ENCODE data around the gene PLEKHG5. TPM values are rescaled to one million over a fixed set of nuclear protein-coding genes. Genes with fewer than 3 reads are reported as not detected.

The PLEKHG5 gene
- total and polyA plus RNA-seq, 11 donors = 7.2 to 20.2 (median 15.2) TPM

DNA sequence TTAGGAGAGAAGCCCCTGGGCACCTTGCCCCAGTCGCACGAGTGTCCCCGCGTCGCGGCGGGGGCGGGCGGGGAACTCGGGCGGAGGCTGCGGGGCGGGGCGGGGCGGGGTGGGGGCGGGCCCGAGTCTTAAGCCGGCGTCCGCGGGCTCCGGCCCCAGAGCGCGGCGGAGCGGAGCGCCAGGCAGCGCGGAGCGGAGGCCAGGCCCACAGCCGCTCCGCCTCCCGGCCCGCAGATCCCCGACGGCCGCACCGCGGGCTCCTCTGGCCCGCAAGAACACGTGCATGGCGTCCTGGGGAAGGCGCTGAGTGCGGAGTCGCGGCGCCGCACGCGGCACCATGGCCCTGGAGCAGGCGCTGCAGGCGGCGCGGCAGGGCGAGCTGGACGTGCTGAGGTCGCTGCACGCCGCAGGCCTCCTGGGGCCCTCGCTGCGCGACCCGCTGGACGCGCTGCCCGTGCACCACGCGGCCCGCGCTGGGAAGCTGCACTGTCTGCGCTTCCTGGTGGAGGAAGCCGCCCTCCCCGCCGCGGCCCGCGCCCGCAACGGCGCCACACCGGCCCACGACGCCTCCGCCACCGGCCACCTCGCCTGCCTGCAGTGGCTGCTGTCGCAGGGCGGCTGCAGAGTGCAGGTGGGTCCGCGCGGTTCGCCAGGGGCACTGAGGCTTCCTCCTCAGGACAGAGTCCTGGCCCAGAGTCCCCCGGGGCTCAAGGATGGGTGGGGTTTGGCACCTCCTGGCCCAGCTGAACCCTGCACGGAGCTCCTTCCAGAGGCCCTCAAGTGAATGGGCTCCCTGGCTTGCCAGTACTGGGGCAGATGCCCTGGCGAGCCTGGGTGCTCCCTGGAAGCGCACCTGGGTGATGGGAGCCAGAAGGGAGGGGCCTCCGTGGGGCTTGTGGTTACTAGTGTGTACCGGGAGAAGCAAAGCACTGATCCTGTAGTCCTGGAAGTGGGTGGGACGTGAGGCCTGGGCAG is 66.6 kb downstream of the PLEKHG5 start, which contains the start of gene ESPN:
Gene ESPN, plus strand, starts transcription at position 158 of the 975 bp plus-strand sequence. Its CDS starts 180 bp downstream, at position 338.
- Histone ChIP-seq H3K27me3 (peaks cover 48 to 95% (median 76%) of the 10 kb centered on the region in 9 donors), H3K27ac (no peak within 1 kb of the TSS), H3K36me3 (no peaks in the 10 kb centered on the region), H3K9me3 (no peaks in the 10 kb centered on the region), H3K4me1 (peaks cover 6 to 41% (median 28%) of the 10 kb centered on the region in 12 donors), H3K4me3 (peak within 1 kb of the TSS in 5 of 12 donors; percentile 6 to 39 (median 26))
- intact Hi-C loops (cut with DNase I) = no loop called here
- WGBS, 4 donors = 5 to 11% (median 7%) methylated on average over 41 to 99 of the region's 99 CpGs
- TF ChIP-seq POLR2A (IDR thresholded peaks at IDR 0.05) = no peak
- TF ChIP-seq, protein P1, sequence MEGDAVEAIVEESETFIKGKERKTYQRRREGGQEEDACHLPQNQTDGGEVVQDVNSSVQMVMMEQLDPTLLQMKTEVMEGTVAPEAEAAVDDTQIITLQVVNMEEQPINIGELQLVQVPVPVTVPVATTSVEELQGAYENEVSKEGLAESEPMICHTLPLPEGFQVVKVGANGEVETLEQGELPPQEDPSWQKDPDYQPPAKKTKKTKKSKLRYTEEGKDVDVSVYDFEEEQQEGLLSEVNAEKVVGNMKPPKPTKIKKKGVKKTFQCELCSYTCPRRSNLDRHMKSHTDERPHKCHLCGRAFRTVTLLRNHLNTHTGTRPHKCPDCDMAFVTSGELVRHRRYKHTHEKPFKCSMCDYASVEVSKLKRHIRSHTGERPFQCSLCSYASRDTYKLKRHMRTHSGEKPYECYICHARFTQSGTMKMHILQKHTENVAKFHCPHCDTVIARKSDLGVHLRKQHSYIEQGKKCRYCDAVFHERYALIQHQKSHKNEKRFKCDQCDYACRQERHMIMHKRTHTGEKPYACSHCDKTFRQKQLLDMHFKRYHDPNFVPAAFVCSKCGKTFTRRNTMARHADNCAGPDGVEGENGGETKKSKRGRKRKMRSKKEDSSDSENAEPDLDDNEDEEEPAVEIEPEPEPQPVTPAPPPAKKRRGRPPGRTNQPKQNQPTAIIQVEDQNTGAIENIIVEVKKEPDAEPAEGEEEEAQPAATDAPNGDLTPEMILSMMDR (IDR thresholded peaks at IDR 0.05) = no peak
- DNase-seq (no peak), ATAC-seq (no peak)

DNA sequence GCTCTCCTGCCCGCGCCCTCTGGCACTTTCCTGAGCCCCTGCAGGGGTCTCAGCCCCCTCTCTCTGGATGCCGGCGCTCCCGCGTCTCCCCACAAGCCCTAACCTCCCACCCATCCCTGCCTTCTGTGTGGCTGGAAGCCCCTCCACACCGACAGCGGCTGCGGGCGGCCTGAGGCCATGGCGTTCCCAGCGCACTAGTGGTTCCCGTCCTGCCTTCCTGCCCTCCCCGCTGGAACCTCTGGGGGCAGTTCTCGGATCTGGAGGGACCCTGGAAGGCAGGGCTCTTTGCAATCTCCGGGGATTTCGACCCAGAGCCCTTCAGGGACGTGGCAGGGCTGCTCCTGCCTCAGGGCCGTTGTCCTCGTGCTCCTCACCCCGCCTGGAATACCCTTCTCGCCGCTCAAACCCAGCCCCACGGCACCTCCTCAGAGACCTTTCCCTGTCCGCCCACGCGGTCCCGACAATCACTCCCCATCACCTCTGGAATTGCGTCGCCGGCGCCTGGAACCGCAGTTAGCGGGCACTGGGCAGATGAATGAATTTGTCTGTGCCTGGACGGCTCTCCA is 67.4 kb downstream of the PLEKHG5 start:
- Histone ChIP-seq H3K36me3 (no peaks in the 10 kb centered on the region), H3K9me3 (no peaks in the 10 kb centered on the region), H3K27ac (no peak overlapping the region), H3K4me3 (peak overlapping the region in 2 of 12 donors; percentile 17 to 34), H3K27me3 (peaks cover 52 to 97% (median 83%) of the 10 kb centered on the region in 9 donors), H3K4me1 (peaks cover 8 to 45% (median 34%) of the 10 kb centered on the region in 12 donors)
- TF ChIP-seq POLR2A (IDR thresholded peaks at IDR 0.05) = no peak
- TF ChIP-seq, protein P1 (IDR thresholded peaks at IDR 0.05) = no peak
- intact Hi-C loops (cut with DNase I) = no loop called here
- no peak for ATAC-seq
- no peak for DNase-seq
- 2 to 6% (median 6%) methylated on average over 32 to 35 of the region's 35 CpGs for WGBS, 4 donors

DNA sequence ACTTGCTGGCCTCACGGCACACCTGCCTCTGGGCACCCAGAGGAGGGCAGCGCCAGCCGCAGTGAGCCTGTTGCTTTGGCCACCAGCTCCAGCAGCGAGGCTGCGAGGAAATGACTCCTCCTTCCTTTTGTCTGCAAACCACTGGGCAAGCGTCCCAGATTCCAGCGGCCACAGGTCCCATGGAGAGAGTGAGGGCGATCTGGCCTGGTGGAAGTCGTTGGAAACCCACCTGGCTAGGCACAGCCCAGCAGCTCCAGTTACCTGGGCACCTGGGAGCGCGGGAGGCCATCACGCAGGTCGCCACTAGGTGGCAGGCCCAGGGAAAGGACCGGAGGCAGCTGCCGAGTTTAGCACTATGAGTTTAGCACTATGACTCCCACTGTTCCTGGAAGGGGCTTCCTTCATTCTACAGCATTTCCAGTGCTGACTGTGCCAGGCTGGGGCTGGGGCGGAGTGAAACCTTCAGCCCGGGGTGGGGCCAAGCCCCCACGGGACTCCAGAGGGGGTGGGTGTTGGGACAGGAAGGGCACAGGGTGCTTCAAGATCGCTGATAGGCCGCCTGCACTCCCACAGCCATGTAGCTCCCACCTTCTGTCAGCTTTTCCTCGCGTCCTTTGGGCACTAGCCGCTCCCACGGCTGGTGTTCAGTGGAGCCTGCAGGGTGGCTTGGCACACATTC is 68.0 kb downstream of the PLEKHG5 start:
- Histone ChIP-seq H3K27ac (no peak overlapping the region), H3K4me1 (peaks cover 8 to 50% (median 37%) of the 10 kb centered on the region in 12 donors), H3K9me3 (no peaks in the 10 kb centered on the region), H3K27me3 (peaks cover 56 to 100% (median 87%) of the 10 kb centered on the region in 9 donors), H3K36me3 (no peaks in the 10 kb centered on the region), H3K4me3 (peak overlapping the region in 1 of 12 donors; percentile 17)
- no peak for TF ChIP-seq POLR2A (IDR thresholded peaks at IDR 0.05)
- TF ChIP-seq, protein P1 (IDR thresholded peaks at IDR 0.05) = peak; percentile 28 to 59 (median 42)
- no peak for DNase-seq
- 6 to 15% (median 7%) methylated on average over 17 to 24 of the region's 24 CpGs for WGBS, 4 donors
- peak in 2 of 4 donors; percentile 16 to 53 for ATAC-seq
- intact Hi-C loops (cut with DNase I) = no loop called here

Measured in heart left ventricle (tissue), 16 donors.